Transverse colon (tissue), 3 donors: ENCODE data around the gene ZNF865.

Experiments used
- CTCF ChIP-seq, 5 experiments: fragments of 200-600 bp in 3 of 5; fragments of 450-650 bp in 2 of 5; sonication (generic) in 3 of 5; IDR thresholded peaks; 1 replicate in 2 of 5; 2 replicates in 3 of 5; pipeline ENCODE4 v1.5.1; 2016 to 2017; ENCODE audit warnings: antibody characterized with exemption in 5 of 5, inconsistent platforms in 3 of 5, mild to moderate bottlenecking in 2 of 5, moderate library complexity in 1 of 5
- POLR2A ChIP-seq: fragments of 450-650 bp; IDR thresholded peaks from one replicate; pipeline ENCODE4 v1.6.1; 2016; ENCODE audit warnings: antibody characterized with exemption, mild to moderate bottlenecking, moderate library complexity

GRCh38 chr19:55650126-55650557, 44.7 kb downstream of the ZNF865 start:
- no peak for TF ChIP-seq CTCF (IDR thresholded peaks at IDR 0.05)
- no peak for TF ChIP-seq POLR2A
